NCI-H2029 (cell line): ENCODE data around the gene SDR39U1.

Experiments used
- DNase-seq: peaks from one replicate; lab custom pipeline; 2025; lab: John Stamatoyannopoulos, UW

The SDR39U1 gene

DNA sequence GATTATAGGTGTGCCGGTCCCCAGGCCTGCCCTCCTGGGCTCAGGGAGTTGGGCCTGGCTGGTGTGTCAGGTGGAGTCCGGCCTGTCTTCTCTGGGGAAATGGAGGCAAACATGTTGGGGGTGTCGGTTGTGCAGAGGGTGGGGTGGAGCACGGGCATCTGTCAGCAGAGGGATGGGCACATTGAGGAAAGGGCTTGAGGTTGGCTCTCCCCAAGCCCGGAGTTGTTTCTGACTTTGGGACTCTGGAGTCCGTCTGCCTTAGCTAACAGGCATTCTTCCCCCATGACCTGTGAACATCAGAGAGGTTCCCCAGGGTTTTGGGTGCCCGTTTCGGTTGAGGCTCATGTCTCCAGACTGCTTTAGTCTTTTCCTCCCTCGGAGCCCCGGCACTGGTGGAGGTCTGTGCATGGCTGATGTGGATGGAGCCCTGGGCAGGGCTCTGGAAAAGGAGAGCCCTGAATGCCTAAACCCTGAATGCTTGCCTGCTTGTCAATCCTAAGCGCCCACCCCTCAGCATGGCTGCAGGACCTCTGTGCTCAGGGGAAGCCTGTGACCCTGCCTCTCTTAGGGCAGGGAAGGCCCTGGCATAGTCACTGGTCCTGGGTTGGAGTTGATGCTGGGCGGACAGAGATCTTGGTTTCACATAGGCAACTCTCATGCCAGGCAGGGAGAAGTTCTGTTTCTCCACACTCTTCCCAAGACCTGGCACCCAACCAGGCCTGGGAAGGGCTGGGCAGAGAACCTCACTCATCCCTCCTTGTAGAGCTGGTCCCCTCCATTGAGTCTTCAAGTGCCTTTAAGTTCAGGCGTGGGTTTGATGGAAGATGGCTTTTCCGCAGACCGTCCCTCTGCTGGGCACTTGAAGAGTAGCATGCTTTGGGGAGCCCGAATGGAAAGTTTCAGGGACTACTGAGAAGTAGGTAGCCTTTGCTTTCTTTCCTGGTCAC lies 30.9 kb downstream of the SDR39U1 start:
- no peak for DNase-seq

DNA sequence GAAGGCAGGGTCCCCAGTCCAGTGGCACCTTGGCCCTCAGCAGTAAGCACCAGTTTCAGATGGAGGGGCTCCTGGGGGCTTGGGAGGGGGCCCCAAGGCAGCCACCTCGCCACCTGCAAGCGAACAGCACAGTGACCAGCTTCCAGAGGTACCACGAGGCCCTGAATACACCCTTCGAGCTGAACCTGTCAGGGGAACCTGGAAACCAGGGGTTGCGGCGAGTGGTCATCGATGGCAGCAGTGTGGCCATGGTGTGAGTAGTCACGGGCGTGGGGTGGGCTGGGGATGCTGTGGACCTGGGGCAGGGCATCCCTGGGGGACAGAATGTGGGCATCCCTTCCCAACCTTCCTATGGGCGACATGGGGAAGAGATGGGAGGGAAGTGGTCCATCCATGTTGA lies 32.6 kb downstream of the SDR39U1 start:
- DNase-seq, result no peak

DNA sequence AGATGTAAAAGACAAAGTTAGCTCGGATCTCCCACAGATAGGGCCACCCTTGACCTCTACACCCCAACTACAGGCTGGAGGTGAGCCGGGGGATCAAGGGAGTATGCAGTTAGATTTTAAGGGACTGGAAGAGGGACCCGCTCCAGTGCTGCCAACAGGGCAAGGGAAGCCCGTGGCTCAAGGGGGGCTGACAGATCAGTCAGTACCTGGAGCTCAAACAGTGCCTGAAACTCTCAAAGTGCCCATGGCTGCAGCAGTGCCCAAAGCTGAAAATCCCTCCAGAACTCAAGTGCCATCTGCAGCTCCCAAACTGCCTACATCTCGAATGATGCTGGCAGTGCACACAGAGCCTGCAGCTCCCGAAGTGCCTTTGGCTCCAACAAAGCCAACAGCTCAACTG lies 33.4 kb downstream of the SDR39U1 start:
- DNase-seq, result no peak

DNA sequence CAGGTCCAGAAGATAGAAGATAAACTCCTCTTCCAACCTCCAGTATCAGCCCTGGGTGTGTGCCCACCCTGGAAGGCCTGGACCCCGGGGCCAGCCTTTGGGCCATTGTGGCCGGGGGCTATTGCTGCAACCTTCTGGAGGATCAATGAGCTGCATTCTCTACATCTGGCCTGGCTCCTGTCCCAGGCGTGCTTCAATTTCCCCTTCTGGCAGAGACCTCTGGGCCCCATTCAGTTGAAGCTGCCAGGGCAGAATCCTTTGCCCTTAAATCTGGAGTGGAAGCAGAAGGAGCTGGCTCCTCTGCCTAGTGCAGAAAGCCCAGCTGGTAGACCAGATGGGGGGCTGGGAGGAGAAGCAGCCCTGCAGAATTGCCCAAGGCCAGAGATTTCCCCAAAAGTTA lies 33.8 kb downstream of the SDR39U1 start:
- DNase-seq, result no peak

DNA sequence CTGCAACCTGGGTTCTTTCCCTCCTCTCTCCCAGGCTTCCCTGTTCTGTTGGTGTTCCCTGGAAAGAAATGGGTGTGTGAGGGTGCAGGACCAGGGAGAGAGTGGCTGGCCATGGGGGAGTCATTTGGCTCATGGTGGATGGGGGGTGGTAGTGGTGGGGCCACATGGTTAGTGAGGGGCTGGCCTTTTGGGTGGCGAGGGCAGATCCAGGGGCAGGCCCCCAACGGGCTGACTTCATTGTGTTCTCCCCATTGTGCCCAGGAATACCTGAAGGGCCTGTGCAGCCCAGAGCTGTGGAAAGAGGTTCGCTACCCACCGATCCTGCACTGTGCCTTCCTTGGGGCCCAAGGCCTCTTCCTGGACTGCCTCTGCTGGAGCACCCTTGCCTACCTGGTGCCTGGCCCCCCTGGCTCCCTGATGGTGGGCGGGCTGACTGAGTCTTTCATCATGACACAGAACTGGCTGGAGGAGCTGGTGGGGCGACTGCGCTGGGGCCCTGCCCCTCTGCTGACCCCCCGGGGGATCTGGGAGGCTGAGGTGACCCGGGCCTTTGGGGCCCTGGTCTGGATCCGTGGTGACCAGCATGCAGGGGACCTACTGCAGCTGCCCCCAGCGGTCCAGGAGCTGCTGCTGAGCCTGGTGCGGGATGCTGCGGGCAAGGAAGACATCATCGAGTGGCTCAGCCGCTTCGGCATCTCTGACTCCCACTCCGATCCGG lies 34.8 kb downstream of the SDR39U1 start:
- DNase-seq, result no peak

DNA sequence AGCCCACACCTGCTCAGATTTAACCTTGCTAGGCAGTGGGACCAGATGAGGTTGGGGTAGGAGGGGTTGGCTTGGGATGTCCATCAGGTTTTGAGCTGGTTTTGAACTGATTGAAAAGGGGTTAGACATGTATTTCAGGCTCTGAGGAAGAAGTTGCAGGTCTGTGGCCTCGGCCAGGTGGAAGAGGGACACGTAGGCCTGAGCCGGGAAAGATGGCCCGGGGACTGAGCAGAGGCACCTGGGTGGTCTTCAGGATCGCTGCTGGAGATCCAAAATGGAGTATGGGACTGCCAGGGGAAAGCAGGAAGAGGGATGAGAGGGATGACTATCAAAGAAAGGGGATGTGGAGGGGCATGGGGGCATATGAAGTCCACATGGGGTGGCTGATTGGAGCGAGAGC lies 36.2 kb downstream of the SDR39U1 start:
- no peak for DNase-seq

DNA sequence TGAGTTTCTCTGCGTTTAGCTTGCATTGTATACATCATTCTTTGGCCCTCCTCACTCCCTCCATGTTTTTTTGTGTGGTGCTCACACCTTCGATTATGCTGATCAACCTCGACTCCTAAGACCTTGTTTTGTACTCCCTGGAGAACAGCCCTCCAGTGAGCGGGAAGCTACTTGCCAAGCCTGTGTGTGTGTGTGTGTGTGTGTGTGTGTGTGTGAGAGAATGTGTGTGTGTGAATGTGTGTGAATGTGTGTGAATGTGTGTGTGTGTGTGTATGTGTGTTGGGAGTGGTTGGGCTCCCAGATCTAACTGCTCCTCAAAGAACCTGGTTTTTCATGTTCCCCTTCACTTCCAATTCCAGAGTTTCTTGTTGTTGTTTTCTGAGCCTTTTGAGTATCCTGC lies 37.8 kb downstream of the SDR39U1 start:
- DNase-seq, result no peak

DNA sequence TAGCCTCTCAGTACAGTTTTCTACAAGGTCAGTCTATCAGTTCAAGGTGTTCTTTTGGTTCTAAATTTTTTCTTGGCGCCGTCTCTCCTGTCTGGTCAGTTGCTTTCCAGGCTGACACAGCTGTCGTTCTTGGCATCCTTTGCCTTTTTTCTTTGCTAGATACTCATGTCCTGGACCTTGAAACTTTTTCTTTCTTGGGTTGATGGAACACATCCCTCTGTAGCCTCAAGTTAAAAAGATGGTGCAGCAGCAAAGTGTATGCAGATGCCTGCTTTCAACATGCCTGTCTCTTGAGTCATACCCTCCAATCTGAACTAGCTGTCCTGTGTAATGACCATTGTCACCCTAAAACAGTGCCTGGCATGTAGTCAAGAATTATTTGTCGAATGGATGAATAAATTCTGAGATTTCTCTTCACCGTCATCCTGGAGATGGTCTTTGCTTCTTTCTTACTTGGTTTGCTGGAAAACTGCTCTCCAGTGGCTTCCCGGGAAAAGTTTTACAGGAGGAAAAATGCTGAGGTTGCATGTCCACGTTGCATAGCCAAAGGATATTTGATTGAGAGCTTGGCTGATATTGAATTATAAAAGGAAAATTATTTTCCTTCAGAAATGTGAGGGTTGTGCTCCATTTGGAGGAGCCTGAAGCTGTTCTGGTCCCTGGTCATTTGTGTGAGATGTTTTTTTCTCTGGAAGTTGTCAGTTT lies 39.1 kb downstream of the SDR39U1 start:
- DNase-seq, result no peak

DNA sequence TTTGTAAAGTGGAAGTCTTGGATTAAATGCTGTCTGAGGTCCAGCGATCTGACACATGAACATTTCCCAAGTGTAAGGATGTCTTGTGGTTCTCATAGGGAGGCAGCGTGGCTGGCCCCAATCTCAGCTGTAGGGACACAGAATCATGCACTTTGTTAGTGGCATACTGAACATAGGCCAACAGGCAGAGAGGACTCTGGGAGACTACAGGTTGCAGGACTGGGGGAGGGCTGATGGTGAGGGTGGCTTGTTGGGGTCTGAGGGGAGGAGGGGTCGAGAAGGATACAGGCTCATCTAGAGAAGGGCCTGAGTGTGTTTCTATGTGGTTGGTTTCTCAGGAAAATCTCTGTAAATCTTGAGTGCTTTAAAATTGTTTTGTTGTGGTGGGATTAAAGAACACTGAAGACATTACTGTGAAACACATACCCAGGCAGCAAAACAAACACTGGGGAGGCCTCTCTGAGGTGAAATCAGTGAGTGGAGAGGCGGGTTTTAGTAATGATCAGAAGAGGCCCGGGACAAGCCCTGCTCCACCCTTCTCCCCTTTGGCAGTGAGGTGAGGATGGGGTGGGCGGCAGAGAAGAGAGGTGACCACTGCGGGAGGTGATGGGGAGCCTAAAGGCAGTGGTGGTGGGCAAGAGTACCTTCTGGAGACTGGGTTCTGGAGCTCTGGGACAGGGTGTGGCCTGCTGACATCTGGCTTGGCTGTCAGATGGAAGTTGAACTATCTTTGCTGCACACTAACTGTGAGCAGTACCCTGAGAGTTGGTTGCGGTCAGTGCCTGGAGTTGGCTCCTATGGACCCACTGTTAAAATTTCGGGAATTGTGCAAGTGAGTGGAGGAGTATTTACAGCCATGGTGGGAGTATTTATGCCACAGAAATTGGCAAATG lies 40.5 kb downstream of the SDR39U1 start:
- no peak for DNase-seq

DNA sequence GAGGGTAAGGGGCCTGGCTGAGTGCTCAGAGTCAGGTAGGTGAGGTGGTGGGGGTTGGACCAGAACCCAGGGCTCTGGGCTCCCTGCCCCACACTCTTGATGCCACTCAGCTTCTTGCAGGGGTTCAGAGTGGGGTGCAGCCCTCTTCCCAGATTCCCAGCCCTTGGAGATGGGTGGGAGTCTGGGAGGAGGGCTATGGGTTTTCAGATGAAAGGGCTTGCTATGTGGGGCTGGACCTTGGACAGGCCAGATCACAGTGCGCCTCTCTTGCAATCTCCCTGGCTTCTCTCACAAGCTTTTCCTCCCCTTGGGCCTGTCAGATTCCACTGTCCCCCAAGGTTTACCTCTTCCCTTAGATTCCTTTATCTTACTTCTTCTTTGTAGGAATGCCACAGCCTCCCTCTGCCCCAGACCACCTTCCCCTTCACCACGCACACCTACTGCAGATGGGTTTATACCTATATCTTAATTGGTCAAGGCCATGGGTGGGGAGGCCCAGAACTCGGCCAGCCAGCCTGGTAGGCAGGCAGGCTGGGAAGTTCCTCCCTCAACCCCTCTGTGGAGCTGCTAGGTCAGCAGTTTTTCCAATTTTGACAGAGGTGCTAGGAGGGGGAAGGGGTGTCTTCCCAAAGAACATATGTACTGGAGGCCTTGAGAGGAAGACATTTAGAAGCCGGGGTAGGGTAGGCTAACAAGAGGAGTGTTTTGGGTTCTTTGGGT lies 42.4 kb downstream of the SDR39U1 start:
- no peak for DNase-seq

DNA sequence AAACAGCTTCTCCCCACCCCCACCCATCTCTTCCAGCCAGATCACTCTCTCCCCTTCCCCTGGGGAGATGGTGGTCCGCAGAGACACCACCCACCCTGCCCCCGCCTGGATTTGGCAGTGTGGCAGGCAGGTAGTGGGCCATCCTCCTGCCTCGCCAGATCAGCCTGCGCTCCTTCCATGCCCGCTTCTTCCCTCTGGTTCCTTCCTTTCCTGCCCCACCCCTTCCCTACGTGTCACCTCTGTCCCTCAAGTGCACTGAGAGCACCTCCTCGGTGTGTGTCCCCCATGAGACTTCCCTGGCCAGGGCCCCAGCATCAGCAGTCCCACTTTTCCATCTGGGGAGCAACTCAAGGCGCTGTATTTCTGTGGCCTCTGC lies 43.1 kb downstream of the SDR39U1 start:
- DNase-seq, result no peak

DNA sequence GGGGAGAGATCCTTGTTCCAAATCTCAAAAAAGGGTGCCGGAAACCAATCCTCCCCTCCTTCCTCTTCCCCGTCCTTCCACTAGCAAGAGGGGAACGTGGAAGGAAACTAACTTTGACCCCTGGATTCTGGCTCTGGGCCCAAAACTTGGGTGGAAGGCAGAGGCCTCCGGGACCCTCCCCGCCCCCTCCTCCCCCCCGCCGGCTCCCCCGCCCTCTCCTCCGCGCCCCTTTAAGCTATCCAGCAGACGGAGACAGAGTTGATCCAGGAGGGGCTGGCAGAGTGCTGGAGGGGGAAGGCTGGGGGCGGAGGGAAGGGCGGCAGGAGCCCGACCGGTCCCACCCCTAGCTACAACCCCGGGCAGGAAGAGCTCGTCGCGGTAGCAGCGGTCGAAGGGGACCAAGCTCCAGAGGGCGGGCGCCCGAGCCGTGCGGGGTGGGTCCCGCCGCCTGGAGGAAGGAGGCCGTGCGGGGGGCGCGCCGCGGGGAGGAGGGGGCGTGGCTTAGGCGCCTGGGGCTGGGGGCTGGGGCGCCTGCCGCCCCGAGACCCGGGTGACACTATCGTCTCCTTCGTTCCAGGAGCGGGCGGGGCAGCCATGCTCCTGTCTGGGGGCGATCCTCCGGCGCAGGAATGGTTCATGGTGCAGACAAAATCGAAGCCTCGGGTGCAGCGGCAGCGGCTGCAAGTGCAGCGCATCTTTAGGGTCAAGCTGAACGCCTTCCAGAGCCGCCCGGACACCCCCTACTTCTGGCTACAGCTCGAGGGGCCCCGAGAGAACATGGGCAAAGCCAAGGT lies 43.7 kb downstream of the SDR39U1 start, which contains the start of gene NYNRIN:
Gene NYNRIN (plus strand): TSS at position 351 of the 794 bp plus-strand sequence. CDS start 244 bp downstream, at position 595.
- DNase-seq, result no peak

DNA sequence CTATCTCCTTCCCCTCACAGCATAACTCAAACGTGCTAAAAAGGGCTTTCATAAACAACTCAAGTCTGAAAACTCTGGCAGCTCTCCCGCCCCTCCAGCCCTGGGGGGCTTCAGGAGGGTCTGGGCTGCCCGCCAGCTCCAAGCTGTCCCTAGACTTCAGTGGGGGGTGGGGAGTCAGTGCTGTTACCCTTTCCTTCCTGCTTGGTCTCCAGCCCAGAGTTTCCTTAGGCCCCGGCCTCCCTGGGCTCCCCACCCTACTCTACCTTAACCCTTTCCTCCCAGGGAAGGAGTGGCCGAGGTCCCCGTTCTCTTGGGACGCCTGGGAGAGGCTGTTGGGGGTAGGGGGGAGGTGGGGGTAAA lies 44.3 kb downstream of the SDR39U1 start:
- no peak for DNase-seq

DNA sequence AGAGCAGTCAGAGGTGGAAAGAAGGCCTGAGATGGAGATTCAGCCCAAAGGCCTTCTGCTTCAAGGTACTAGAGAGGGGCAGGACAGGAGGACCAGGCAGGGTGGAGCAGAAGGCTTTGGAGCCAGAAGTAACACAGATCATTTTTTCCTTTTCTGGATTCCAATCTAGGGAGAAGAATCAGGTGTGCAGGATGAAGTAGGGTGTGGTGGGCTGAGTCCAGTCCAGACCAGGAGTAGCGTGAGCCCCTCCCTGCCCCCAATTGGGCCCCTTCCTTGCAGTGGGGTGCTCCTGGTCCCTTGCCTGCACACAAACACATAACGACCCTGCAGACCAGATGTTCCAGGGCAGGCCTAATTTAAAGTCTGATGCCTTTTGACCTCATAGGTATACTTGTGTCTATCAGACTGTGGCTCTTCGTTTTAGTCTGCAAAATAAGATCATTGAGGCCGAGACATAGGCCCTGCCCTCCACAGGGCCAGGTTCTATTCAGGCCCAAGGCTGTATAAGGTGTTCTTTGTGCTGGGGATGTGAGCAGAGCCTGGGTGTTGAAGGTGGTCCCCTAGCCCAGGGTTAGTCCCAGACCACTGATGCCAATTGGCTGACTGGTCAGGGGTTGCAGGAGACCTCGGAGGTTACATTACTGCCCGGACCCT lies 44.8 kb downstream of the SDR39U1 start:
- no peak for DNase-seq

DNA sequence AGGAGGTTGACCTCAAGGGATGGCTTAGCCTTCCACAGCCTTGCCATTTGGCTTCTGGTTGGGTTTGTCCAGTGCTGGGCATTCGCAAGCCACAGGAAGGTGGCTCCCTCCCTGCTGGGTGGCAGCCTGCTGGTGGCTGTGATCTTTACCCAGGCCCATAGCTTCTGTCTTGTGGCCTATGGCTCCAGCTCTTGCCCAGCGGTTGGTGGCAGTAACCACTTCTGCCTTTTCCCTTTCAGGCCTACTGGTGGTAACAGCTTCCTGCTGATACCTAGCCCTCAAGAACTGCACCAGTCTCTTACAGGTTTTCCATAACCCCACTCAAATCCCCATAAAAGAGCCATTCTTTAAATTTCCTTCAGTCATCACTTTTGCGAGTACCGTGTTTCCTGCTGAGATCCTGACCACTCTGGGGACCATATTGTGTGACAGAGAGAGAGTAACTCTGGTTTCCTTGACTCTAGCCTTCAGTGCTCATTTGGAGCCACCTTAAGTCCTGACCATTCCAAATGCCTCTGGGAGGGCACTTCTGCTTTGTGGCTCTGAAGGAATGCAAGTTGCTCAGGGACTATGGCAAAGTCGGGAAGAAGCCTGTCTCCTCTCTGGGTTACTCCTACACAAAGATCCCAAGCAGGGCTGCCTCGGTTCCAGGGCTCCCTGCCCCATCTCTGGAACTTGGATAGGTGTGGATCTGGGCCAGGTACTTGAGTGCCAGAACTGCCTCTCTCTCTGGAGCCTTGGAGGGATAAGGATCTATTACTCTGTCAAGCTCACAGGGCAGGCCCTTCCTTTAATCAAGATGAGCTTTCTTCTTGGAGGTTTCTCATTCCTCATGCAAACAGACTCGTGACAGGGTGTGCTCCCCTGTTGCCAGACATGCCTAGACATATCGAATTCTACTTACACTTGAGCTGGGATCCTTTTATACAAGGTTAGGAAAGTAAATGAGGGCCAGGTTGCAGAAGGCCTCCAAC lies 46.7 kb downstream of the SDR39U1 start:
- DNase-seq, result no peak

DNA sequence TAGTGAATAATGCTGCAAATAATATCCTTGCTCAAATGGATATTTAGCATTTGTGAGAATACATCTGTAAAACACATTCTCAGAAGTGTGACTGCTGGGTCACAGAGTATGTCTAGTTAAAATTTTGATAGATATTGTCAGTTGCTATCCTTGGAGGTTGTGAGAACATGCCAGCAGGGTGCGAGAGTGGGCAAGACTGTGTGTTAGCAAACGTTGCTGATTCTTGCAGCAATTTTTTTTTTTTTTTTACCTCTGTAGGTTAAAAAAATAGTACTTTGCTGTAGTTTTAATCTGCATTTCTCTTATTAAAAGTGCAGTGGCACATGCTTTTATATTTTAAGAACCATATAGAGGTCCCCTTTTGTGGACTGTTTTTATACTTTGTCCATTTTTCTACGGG lies 48.3 kb downstream of the SDR39U1 start:
- DNase-seq, result no peak

DNA sequence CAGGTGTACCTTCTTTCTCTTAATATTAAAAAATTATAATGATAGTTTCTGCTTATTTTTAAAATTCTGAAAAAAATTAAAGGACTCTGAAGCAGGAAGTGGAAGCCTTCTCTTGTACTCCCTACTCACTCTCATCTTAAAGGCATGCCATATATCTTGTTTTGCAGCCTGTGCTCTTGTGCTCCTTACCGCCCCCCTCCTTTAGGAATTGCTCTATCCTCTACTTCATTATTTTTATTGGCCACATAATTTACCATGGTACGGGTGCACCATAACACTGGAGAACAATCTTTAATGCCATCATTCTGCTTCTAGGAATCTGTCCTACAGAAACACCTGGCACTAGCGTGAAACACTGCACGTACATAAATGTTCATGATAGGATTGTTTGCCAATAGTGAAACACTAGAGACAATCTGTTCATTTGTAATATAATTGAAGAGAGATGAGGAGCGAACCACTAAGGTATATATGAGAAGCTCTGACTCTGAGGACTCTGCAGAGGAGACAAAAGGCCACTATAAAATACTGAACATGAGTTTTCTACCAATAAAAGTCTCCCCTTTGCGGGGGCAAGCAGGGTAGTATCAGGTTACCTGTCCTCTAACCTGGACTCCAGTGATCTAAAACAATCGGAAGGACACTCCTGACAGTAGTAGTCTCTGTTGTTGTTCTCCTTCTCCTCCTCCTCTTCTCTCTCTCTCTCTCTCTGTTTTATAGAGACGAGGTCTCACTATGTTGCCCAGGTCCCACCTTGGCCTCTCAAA lies 50.1 kb downstream of the SDR39U1 start:
- DNase-seq, result peak; percentile 75
